ENCODE data around the gene TTYH1.
"Not testable (repeated sequence)": the region's sequence is repeated elsewhere in the genome, so short reads cannot be mapped to it uniquely, and the experiment has no call there.

The TTYH1 gene

DNA sequence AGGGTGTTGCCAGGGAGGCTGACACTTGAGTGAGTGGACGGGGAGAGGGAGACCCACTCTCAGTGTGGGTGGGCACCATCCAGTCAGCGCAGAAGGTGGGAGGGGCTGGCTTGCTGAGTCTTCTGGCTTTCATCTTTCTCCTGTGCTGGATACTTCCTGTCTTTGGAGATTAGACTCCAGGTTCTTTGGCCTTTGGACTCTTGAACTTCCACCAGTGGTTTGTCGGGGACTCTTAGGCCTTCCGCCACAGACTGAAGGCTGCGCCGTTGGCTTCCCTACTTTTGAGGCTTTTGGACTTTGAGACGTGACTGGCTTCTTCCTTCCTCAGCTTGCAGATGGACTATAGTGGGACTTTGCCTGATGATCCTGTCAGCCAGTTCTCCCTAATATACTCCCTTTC is 29.5 kb downstream of the TTYH1 start:
- DNase-seq (ENCODE audit: low read depth) = no peak

DNA sequence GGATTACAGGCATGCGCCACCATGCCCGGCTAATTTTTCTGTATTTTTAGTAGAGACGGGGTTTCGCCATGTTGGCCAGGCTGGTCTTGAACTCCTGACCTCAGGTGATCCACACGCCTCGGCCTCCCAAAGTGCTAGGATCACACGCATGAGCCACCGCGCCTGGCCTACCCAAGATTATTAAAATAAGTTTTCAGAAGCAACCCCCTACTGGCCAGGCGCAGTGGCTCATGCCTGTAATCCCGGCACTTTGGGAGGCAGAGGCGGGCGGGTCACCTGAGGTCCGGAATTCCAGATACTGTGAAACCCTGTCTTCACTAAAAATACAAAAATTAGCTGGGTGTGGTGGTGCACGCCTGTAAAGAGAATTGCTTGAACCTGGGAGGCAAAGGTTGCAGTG is 31.1 kb downstream of the TTYH1 start:
- DNase-seq (ENCODE audit: low read depth) = not testable (repeated sequence)

DNA sequence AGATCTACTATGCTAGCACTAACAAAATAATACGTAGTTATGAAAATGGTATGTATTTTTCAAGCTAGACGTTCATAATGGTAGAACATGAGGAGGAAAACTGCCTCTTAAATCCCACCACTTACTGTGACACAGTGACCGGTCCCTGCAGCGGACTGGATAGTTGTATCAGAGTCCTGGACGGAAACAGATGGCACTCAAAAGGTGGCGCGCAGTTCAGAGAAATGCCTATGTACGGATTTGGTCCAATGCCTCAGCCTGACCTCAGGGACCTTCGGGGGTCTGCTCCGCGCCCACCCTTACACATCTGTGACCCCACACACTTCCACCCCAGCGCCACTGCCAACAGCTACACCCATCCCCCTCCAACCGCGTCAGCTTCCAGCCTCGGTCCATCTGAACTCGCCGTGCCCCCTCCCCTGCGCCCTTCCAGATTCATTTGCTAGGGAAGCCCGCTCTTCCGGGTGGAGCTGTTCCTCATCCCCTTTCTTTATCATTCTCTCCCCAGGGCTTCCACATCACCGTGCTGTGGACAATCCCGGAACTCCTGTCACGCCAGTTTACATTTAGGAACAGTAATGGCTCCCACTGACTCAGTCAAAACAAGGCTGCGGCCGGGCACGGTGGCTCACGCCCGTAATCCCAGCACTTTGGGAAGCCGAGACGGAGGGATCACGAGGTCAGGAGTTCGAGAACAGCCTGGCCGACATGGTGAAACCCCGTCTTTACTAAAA is 32.9 kb downstream of the TTYH1 start:
- no peak for DNase-seq (ENCODE audit: low read depth)

DNA sequence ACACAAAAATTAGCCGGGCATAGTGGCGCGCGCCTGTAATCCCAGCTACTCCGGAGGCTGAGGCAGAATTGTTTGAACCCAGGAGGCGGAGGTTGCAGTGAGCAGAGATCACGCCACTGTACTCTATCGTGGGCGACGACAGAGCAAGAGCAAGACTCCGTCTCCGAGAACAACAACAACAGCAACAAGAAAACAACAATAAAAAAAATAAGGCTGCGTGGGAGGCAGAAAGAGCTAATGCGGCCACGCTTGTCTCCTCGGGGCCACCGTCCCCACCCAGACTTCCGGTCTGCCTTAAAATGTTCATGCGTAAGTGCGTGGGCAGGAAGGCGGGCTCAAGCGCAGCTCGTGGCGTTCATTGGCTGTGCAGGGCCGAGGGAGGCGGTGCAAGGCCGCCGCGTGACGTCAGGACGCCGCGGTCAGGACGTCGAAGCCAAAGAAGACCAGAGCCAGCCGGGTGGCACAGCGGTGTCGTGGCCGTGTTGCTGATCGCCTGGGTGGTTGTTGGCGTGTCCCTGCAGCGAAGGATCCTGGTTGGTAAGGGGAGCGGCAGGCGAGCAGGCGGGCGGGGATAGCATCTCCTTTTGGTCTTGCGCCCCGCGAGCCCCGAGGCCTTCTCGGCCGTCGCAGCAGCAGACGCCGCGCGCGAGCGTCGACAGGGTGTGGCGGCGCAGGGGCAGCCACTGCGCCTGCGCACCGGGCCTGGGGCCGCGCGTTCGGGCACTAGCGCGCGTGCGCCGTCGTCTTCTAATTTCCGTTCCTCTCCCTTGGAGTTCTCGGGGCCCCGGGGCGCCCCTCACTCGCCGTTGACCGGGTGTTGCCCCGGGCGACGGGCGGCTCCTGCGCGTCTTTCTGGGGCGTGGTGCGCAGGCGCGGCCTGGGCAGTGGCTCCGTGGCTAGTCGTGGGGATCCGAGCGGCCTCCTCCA is 33.8 kb downstream of the TTYH1 start, which contains the start of gene LENG8:
Gene LENG8, plus strand, starts transcription at position 426 of the 927 bp plus-strand sequence. CDS start 2,146 bp downstream, outside the sequence.
- peak; percentile 92 for DNase-seq (ENCODE audit: low read depth)

DNA sequence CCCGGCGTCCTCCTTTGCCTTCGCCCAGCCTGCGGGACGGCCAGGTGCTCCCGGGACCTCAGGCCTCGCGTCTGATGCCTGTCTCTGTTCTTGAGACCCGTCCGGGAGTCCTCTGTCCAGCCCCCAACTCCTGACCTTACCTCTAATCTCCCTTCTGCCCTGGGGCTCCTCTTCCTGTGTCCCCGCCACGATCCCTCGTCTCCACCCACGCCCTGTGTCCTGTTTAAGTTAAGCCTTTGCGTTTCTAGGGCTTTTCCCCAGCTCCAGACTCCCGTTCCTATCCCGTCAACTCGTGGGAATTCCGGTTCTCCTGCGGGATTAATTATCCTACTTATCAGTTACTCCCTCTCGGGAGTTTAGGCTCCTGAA is 34.4 kb downstream of the TTYH1 start:
- no peak for DNase-seq (ENCODE audit: low read depth)

DNA sequence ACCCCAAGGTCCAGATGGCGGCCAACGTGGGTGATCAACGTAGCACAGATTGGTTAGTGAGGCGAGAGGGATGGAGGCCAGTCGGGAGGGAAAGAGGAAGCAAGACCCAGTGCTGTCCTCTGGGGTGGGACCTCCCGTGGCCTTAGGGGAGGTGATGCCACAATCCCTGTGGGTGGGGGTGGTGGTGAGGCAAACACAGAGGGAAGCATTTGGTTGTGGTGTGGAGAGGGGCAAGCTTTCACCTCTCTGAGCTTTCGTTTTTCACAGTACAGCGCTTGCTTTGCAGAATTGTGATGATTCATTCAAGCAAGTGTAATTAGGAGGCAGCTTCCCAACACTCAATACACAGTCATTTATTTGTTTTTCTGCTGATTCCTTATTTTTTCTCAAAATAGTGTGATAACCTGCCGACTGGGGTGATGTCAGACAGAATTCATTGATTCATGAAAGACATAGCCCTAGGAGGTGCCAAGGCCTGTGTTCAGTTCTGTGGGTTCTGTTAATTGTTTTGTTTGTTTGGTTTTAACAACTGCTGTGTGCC is 36.1 kb downstream of the TTYH1 start:
- no peak for DNase-seq (ENCODE audit: low read depth)

DNA sequence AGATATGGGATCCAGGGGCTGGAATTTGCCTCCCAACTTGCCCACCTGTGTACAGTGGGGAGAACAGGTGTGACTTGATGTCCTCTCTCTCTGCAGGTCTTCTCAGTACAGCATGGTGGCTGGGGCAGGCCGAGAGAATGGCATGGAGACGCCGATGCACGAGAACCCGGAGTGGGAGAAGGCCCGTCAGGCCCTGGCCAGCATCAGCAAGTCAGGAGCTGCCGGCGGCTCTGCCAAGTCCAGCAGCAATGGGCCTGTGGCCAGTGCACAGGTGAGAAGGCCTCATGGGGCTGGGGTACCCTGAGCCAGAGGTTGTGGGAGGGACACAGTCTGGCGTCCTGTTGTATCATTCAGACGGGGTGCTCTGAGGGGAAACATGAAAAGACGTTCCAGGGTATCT is 36.7 kb downstream of the TTYH1 start:
- DNase-seq (ENCODE audit: low read depth) = no peak

DNA sequence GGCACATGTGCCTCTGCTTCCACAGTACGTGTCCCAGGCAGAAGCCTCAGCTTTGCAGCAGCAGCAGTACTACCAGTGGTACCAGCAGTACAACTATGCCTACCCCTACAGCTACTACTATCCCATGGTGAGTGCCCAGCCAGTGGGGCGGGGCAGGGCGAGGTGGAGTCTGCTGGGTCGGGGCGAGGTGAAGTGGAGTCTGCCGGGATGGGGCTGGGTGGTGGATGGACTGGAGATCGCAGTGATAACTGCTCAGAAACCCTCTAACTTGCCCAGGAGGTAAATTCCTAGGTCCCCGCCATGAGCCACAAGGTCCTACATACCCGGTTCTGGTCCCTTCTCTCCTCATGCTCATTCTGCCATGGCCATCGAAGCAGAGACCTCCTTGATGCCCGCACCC is 37.4 kb downstream of the TTYH1 start:
- no peak for DNase-seq (ENCODE audit: low read depth)

DNA sequence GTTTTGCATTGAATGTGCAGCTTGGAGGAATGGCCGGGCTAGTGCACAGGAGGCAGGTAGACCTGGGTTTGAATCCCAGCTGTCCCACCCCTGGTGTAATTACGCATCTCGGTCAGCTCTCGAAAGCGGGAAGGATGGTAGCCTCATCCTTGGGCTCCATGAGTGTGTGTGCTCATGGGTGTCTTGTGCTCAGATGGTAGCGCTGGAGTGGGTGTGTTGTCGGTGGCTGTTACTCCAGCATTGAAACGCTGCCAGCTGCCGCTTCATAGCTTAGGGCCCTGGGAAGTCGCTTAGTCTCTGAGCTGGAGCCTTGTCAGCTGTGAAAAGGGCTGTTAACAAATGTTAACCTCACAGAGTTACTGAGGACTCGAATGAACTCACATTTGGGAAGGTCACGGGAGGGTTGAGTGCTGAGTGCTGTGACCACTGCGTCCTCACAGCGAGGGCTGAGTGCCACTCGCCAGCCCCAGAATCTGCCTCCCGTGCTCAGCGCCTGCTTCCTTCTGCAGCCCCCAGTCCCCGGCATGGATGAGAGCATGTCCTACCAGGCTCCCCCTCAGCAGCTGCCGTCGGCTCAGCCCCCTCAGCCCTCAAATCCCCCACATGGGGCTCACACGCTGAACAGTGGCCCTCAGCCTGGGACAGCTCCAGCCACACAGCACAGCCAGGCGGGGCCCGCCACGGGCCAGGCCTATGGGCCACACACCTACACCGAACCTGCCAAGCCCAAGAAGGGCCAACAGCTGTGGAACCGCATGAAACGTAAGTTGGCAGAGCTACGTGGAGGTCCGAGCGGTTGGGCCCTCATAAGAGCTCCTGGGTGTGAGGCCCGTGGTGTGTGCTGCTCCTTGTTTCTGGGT is 38.9 kb downstream of the TTYH1 start:
- DNase-seq (ENCODE audit: low read depth) = no peak

DNA sequence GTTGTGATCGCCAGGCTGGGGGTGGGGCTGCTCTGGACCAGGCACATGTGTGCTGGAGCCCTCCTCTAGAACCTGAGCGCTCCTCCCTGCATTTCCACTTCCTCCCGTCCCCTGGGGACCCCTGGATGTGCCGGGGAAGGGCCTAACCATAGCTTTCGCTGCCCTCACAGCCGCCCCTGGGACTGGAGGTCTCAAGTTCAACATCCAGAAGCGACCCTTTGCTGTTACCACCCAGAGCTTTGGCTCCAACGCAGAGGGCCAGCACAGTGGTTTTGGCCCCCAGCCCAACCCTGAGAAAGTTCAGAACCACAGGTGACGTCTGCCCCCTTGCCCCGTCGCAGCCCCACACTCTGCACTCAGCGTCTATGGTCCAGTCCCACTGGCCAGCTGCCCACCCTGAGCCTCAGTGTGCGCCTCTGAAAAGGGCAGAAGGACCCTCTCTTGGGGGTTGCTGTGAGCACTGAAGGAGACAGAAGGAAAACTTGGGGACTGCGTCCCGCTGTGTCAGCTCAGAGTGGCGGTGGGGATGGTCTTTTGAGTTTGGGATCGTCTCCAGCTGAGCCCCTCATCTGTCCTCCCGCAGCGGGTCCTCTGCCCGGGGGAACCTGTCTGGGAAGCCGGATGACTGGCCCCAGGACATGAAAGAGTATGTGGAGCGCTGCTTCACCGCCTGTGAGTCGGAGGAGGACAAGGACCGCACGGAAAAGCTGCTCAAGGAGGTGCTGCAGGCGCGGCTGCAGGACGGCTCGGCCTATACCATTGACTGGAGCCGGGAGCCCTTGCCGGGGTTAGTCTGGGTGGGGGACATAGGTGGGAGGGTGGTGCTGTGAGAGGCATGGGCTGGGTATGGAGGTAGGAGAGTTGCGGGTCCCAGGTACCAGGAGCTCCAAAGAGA is 39.8 kb downstream of the TTYH1 start:
- DNase-seq (ENCODE audit: low read depth) = no peak

DNA sequence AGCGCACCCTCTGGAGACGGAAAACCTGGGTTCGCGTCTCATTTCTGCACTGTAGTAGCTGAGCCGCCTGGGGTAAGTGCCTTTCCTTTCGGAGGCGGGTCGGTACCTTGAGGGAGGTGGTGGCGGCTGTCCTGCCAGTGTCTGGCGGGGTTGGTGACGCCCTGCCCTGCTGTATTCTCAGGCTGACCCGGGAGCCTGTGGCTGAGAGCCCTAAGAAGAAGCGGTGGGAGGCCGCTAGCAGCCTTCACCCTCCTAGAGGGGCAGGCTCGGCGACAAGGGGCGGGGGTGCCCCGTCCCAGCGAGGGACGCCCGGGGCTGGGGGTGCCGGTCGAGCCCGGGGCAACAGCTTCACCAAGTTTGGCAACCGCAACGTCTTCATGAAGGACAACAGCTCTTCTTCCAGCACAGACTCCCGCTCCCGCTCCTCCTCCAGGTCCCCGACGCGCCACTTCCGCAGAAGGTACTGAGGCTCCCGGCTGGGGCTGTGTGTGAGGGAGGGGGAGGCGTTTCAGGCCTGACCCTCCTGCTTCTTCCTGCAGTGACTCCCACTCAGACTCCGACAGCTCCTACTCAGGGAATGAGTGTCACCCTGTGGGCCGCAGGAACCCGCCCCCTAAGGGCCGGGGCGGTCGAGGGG is 40.6 kb downstream of the TTYH1 start:
- no peak for DNase-seq (ENCODE audit: low read depth)

DNA sequence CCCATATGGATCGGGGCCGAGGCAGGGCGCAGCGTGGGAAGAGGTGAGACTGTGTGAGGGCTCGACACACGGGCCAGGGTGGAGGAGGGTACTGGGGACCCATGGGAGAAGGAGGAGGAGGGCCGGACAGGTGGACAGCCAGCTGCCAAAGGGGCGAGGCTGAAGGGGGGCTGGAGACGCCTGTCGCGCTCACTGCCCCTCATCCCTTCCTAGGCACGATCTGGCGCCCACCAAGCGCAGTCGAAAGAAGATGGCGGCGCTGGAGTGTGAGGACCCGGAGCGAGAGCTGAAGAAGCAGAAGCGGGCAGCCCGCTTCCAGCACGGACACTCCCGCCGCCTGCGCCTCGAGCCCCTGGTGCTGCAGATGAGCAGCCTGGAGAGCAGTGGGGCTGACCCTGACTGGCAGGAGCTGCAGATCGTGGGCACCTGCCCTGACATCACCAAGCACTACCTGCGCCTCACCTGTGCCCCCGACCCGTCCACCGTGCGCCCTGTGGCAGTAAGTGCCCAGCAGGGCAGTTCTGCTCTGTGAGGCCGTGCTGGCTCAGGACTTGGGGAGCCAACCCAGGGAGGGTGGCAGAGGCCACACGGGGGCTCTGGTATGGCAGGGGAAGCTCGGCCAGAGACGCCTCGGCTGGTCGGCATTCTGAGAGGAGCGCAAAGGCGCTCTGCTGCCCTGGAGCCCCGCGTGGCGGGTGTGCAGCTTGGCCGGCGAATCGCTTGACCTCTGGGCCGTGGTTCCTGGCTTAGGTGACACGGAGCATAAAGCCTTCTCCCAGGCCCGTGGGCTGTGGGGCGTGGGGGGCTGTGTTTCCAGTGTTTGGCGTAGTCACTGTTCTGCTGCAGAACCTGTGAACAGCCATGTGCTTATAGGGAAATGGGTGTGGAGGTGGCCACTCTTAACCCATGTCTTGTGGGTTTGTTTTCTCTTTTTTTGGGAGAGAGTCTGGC is 41.4 kb downstream of the TTYH1 start:
- DNase-seq (ENCODE audit: low read depth) = no peak

DNA sequence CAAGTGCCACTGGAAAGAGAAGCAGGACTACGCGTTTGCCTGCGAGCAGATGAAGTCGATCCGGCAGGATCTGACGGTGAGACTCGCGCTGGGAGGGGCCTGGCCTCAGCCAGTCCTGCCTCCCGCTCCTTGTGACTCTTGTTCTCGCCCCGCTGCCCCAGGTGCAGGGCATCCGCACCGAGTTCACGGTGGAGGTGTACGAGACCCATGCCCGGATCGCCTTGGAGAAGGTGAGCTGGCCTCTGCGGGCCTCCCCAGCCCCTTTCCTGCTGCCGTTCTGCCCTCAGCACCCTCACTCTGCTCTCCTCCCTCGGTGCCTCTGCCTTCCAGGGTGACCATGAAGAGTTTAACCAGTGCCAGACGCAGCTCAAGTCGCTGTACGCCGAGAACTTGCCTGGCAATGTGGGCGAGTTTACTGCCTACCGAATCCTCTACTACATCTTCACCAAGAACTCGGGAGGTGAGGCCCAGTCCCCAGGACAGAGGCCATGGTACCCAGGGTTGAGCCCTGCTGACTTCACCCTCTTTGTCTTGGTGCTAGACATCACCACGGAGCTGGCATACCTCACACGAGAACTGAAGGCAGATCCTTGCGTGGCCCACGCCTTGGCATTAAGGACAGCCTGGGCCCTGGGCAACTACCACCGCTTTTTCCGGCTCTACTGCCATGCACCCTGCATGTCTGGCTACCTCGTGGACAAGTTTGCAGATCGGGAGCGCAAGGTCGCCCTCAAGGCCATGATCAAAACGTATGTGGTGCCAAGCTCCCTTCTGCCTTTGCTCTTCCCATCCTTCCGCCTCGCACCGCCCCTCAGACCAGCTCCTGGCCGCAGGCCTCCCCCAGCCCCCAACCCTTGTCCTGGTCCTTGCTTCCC is 42.7 kb downstream of the TTYH1 start:
- no peak for DNase-seq (ENCODE audit: low read depth)

DNA sequence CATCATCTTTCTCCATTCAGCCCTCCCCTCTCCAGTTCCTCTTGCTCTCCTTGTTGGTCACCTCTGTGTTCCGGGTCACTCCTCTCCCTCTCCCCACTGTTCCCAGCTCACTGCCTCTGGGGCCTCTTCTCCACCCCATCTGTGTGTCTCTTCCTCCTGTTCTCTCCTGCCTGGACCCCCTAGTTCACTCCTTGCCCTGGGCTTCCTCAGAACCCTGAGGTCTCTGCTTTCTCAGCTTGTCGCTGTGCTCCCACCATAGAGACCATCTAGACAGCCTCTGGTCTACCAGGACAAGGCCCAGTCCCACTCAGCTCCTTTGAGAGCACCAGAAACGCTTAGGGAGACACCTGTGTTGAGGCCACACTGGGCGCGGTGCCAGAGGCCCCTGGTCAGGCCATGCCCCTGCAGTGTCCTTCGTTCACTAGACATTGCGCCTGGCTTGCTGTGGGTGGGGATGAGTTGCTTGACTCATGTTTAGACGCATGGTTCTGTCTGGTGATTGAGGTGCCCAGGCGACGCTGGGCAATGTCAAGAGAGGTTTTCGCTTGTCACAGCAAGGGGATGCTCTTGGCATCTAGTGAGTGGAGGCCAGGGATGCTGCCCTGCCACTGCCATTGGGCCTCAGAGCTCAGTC is 43.5 kb downstream of the TTYH1 start:
- DNase-seq (ENCODE audit: low read depth) = no peak

DNA sequence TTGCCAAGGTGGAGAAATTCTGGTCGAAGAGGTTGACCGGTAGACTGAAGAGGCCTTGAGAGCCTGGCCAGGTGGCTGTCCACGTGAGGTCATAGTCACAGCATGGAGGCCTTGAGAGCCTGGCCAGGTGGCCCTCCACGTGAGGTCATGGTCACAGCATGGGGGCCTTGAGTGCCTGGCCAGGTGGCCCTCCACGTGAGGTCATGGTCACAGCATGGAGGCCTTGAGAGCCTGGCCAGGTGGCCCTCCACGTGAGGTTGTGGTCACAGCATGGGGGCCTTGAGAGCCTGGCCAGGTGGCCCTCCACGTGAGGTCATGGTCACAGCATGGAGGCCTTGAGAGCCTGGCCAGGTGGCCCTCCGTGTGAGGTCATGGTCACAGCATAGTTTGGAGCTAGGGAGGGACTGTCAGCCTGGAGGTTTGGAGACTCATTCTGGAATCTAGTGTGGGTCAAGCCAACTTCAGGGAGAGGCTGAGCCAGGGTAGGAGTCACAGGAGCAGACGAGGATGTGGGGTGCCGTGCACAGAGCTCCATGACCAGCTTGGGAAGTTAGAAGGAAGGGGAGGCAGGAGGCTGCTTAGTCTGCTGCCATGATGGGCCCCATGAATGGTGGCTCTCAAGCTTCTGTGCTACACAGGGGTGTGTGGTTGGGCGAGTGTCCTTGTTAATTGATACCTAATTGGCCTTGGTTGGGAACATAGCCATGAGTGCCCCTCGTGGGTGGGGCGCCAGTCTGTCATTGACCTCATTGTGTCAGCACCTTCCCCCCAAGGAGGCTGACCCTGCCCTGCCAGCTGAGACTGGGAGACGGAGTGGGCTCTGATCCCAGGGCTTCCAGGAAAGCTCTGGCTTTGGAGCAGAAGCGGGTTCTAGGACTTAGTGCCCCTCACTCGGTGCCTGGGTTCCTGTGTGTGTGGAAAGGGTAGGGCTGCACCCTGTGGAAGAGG is 44.3 kb downstream of the TTYH1 start:
- no peak for DNase-seq (ENCODE audit: low read depth)

DNA sequence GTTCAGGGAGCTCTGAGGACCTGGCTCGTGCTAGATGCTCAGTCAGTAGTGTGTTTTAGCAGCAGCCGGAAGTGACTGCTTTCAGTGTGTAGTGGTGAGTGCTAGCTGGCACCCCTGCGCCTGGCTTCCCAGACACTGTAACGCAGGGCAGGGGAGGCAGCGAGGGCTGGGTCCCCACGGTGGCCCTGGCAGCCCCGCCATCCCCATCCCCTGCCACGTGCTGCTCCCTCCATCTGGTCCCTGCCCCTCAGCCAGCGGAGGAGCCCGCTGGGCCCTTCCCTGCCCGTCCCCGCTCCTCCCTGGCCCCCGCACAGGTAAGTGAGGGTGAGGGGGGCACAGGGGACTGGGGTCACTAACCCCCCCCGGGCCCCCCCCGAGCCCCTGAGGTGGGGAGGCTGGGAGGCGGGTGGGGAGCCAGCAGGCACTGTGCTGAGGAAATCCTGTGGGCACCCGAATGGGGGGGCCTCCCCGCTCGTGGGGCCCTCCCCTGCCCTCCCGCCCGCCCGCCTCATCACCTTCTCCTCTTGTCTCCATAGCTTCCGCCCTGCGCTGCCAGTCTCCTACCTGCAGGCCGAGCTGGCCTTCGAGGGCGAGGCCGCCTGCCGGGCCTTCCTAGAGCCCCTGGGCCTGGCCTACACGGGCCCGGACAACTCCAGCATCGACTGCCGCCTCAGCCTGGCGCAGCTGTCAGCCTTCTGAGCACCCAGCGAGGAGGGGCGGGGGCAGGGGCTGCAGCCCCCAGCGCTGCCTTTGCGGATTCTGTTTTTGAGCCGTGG is 45.2 kb downstream of the TTYH1 start:
- DNase-seq (ENCODE audit: low read depth) = no peak
